IPS-NIHi7 (cell line): ENCODE results near the gene C1QTNF8.

Experiments
- DNase-seq: peaks from one replicate; pipeline ENCODE4 v3.0.0; 2012; ENCODE audit warnings: mixed read lengths; ENCODE audit errors: extremely low spot score

The C1QTNF8 gene

GRCh38 chr16:1127971-1128715, 32.1 kb upstream of the C1QTNF8 start:
- no peak for DNase-seq

- no peak for DNase-seq
Observed at GRCh38 chr16:1127101-1127500, 31.1 kb upstream of the C1QTNF8 start.

GRCh38 chr16:1126586-1126985, 30.5 kb upstream of the C1QTNF8 start:
- no peak for DNase-seq

GRCh38 chr16:1126044-1126443, 30.0 kb upstream of the C1QTNF8 start:
- no peak for DNase-seq

GRCh38 chr16:1125471-1125870, 29.4 kb upstream of the C1QTNF8 start:
- DNase-seq: no peak

GRCh38 chr16:1124795-1125194, 28.8 kb upstream of the C1QTNF8 start:
- no peak for DNase-seq

GRCh38 chr16:1124291-1124690, 28.2 kb upstream of the C1QTNF8 start:
- no peak for DNase-seq

GRCh38 chr16:1123525-1124230, 27.6 kb upstream of the C1QTNF8 start:
- DNase-seq: no peak

- DNase-seq: no peak
Observed at GRCh38 chr16:1122398-1122765, 26.3 kb upstream of the C1QTNF8 start.

- no peak for DNase-seq
Observed at GRCh38 chr16:1121601-1122397, 25.8 kb upstream of the C1QTNF8 start.

GRCh38 chr16:1121009-1121408, 25.0 kb upstream of the C1QTNF8 start:
- no peak for DNase-seq

- no peak for DNase-seq
Observed at GRCh38 chr16:1120577-1120941, 24.5 kb upstream of the C1QTNF8 start.

- no peak for DNase-seq
Observed at GRCh38 chr16:1119766-1120576, 23.9 kb upstream of the C1QTNF8 start.

- no peak for DNase-seq
Observed at GRCh38 chr16:1119129-1119528, 23.1 kb upstream of the C1QTNF8 start.

- no peak for DNase-seq
Observed at GRCh38 chr16:1117926-1118325, 21.9 kb upstream of the C1QTNF8 start.

GRCh38 chr16:1117176-1117900, 21.3 kb upstream of the C1QTNF8 start:
- no peak for DNase-seq

- no peak for DNase-seq
Observed at GRCh38 chr16:1116693-1117077, 20.6 kb upstream of the C1QTNF8 start.

- DNase-seq: no peak
Observed at GRCh38 chr16:1113889-1114526, 18.0 kb upstream of the C1QTNF8 start.

GRCh38 chr16:1113489-1113888, 17.4 kb upstream of the C1QTNF8 start:
- DNase-seq: no peak

GRCh38 chr16:1112506-1113184, 16.6 kb upstream of the C1QTNF8 start:
- DNase-seq: no peak
